Endometrial microvascular endothelial cells (primary cell): ENCODE data around the gene TMCO5A. TPM values are rescaled to one million over a fixed set of nuclear protein-coding genes. Genes with fewer than 3 reads are reported as not detected.
"Not testable (repeated sequence)": the region's sequence is repeated elsewhere in the genome, so short reads cannot be mapped to it uniquely, and the experiment has no call there.

Experiments
- in situ Hi-C: cut with HindIII; loops from 2 replicates; pipeline ENCODE4 v1.10.0; 2017; ENCODE audit warnings: low sequenced_read_pairs, low pct_unique_long_range_greater_than_20kb; ENCODE audit errors: inconsistent ontology term
- total RNA-seq: library from RNA; depleted of rRNA; stranded (reverse); fragments of >200 nt; gene quantifications from one replicate; pipeline ENCODE4 v1.2.3, GENCODE V29; 2015; ENCODE audit errors: inconsistent ontology term

The TMCO5A gene
- total RNA-seq, 1 donor from 2014 or later, result not detected

DNA sequence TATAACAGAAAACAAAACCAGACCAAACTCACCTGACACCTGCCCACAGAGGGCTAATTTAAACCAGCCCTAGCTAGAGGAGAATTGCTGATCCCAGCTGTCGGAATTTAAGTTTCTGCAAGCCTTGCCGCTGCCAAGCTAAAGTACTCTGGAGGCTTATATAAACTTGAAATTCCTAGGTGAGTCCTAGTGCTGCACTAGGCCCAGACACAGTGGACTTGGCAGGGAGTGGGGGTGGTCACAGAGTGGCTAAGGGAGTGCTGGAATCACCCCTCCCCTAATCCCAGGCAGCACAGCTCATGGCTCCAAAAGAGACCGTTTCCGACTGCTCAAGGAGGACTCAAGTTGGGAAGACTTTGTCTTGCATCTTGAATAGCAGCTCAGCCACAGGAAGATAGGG lies 17.6 kb downstream of the TMCO5A start:
- in situ Hi-C loops, result no loop called here

DNA sequence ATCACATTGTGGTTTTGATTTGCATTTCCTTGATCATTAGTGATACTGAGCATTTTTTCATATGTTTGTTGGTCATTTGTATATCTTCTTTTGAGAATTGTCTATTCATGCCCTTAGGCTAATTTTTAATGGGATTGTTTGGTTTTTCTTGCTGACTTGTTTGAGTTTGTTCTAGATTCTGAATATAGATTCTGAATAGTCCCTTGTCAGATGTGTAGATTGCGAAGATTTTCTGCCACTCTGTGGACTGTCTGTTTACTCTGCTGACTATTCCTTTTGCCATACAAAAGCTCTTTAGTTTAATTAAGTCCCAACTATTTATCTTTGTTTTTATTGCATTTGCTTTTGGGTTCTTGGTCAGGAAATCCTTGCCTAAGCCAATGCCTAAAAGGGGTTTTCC lies 26.3 kb downstream of the TMCO5A start:
- in situ Hi-C loops, result not testable (repeated sequence)

DNA sequence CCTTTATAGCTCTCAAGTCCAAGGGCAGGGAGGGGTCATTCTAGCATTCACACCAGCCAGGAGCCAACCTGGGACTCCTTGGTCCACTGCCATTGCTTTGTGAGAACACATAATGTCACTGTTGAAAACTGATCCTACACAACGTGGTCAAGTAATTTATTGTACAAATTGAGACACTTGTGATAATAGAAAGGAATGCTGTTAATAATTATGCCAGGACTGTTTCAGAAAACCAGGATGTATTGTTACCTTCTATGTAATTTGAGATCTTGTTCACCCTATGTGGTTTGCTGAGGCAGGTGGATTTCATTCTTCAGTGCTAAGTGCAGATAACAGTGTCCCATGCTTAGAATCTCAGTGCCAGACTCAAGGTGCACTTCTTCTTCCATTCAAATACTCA lies 33.3 kb downstream of the TMCO5A start:
- in situ Hi-C loops, result no loop called here

DNA sequence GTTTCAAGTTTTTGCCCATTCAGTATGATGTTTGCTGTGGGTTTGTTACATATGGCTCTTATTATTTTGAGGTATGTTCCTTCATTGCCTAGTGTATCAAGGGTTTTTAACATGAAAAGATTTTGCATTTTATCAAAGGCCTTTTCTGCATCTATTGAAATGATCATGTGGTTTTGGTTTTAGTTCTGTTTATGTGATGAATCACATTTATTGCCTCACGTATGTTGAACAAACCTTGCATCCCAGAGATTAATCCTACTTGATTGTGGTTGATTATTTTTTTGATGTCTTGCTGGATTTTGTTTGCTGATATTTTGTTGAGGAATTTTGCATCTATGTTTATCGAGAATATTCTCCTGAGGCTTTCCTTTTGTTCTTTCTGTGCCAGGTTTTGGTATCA lies 39.4 kb downstream of the TMCO5A start:
- in situ Hi-C loops, result no loop called here

DNA sequence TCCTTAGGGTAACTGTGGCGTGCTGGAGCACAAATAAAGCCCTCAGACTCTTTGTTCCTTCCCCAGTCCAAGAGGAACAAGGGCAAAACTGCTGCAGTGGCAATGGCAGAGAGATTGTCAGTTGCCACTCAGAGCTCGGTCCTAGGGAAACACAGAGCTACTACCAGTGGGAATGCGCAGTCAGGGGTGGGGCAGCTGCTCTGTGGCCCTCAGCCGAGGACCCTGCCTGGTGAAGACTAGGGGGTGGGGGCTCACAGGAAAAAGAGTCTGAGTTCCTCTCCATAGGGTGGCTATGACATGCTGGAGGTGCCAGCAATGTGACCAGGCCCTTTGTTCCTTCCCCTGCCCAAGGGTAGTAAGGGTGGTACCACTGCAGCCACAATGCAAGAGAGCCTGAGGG lies 43.8 kb downstream of the TMCO5A start:
- in situ Hi-C loops, result no loop called here

DNA sequence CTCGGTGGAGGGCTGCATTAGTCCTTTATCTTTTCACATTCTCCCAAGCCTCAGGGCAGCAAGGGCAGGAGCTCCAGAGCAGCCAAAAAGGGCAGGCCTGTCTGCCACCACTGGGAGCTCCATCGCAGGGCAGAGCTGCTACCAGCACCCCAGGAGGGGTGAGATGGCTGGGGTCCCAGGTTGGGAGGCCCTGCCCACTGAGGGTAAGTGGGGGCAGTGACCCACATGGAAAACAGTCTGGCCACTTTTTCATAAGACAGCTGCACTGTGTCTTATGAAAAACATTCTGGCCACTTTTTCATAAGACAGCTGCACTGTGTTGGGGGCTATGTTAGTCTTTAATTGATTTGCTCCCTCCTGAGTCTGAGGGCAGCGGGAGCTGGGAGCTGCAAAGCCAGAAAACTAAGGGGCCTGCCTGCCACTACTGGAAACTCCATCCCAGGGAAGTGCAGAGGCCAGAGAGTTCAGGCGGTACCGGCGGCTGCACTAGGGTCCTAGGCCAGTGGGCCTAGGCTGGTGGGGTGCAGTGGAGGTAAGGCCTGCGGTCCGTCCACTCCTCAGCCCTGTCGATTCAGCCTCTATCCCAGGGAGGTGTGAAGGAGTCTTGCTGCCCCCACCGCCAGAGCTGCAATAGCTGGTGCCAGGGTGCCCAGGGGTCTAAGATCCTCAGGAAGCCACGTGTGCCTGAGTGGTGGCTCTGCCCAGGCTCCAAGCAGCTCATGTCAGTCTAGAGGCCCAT lies 45.4 kb downstream of the TMCO5A start:
- in situ Hi-C loops, result no loop called here

DNA sequence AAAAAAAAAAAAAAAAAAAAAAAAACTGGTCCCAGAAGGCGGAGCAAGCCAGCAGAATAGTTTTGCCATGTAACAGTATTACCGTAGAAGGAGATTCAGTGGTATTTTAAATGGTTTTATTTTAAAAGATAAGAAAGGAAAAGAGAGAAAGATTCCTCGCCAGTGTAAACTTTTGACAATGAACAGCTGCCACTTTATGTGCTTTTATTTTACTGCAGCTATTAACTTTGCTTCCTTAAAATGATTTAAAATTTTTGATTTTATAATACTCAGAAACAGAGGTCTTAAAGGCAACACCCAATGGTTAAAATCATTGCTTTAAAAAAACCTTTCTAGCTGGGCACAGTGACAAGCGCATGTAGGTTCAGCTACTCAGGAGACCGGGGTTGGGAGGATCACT lies 46.8 kb downstream of the TMCO5A start:
- in situ Hi-C loops, result no loop called here

DNA sequence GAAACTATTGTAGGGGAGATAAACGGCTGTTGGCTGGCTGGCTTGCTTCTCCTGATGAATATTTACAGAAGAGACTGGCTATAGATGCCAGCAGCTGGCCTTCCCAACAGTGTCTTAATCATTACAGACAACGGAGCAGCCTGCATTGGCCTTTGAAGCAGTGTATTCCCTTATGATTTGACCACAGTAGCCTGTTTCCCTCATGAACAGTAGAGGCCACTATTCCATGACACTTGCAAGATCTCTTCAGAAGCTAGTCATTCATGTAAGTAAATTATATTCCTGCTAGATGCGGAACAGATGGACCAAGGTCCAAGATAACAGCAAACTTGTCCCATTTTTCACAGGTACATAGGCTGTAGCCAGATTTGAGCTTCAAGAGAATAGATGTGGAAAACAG lies 47.3 kb downstream of the TMCO5A start:
- in situ Hi-C loops, result no loop called here

DNA sequence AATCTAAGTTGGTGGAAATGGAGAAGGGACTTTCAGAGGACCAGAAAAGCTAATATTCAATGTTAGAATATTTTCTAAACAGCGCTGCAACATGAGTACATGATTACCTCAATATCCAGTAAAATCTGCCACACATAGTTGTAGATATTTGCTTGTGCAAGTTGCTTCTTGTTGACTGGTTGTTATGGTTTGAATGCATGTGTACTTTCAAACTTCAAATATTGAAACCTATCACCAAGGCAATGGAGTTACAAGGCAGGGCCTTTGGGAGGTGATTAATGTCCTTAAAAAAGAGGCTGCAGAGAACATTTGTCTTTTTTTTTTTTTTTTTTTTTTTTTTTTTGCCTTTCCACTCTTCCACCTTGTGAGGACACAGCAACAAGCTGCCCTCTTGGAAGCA lies 49.9 kb downstream of the TMCO5A start:
- in situ Hi-C loops, result no loop called here

DNA sequence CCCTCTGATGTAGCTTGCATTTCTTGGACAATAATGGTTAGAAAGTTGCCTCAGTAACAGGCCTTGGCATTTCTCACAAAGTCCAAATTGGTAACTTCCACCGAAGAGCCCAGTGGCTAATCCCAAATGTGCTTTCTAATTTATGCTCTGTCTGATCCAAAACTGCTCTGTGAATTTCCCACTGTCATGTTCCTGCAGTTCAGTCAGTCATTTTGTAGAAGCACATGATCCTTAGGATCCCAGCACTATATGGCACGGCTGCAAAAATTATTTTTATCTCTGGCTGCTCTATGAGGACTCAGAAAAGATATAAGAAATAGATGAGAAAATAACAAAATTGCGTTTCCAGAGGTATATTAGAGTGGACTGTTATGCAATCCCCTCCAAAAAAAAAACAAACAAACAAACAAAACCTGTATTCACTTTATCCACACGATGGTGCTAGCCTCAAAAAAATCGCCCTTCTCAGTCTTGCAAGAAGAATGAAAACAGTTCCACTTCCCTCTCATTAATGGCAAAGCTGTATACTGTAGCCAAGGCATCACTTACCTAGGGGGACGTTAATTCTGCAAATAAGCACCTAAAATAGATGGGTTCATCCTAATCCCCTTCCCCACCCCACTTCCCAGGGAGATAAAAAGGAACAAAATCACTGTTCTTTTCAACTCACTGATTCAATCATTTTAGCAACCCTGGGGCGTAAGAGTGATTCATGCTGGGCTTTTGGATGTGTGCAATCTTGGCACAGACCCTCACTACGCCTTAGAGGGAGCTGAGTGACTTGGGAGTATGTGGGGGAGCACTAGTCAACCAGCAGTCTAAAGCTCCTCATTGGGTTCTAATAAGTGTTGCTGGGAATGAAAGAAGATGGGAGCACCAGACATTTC lies 61.3 kb downstream of the TMCO5A start:
- in situ Hi-C loops, result no loop called here
